ENCODE results near the gene VARS1.
"Not testable (repeated sequence)": the region's sequence is repeated elsewhere in the genome, so short reads cannot be mapped to it uniquely, and the experiment has no call there.

Gene VARS1

GRCh38 chr6:31814677-31815024, 19.1 kb upstream of the VARS1 start:
- peaks cover 6 to 8% of the 10 kb centered on the region in 2 experiments for H3K4me1 ChIP-seq (ENCODE audit: control insufficient read depth in 1 of 2, insufficient read depth in 2 of 2, low read length in 2 of 2)
- H3K79me2 ChIP-seq (ENCODE audit: control insufficient read depth, insufficient read depth, low read length, poor library complexity) = no peaks in the 10 kb centered on the region
- H2BK12ac ChIP-seq (ENCODE audit: low read length) = no peak overlapping the region

GRCh38 chr6:31813465-31813849, 17.9 kb upstream of the VARS1 start:
- H3K9me3 ChIP-seq (ENCODE audit: insufficient read depth, low read depth, low read length) = peaks cover 1% of the 10 kb centered on the region
- H4K91ac ChIP-seq (ENCODE audit: low read depth, low read length) = peak overlapping the region; percentile 35
- H3K23ac ChIP-seq (ENCODE audit: low read length) = no peak overlapping the region
- H3K4me3 ChIP-seq (ENCODE audit: low read depth, low read length) = no peak overlapping the region
- peaks cover 6 to 8% of the 10 kb centered on the region in 2 experiments for H3K4me1 ChIP-seq (ENCODE audit: control insufficient read depth in 1 of 2, insufficient read depth in 2 of 2, low read length in 2 of 2)
- H3K4me2 ChIP-seq (ENCODE audit: low read length) = peak overlapping the region; percentile 41
- H3K27me3 ChIP-seq (ENCODE audit: insufficient read depth, low read length) = no peaks in the 10 kb centered on the region
- H3K14ac ChIP-seq (ENCODE audit: low read length) = no peak overlapping the region
- H2BK12ac ChIP-seq (ENCODE audit: low read length) = no peak overlapping the region
- H3K36me3 ChIP-seq (ENCODE audit: control insufficient read depth in 1 of 2, insufficient read depth in 2 of 2, low read length in 2 of 2) = no peaks in the 10 kb centered on the region
- H3K9ac ChIP-seq (ENCODE audit: low read length) = no peak overlapping the region
- H4K12ac ChIP-seq (ENCODE audit: low read depth, low read length) = no peak overlapping the region
- H2AK5ac ChIP-seq (ENCODE audit: low read length) = no peak overlapping the region
- no peak overlapping the region for H3K4ac ChIP-seq (ENCODE audit: low read depth, low read length)
- H3K79me2 ChIP-seq (ENCODE audit: control insufficient read depth, insufficient read depth, low read length, poor library complexity) = no peaks in the 10 kb centered on the region
- H3K79me1 ChIP-seq (ENCODE audit: low read length) = peaks cover 9% of the 10 kb centered on the region
- no CpG with 5 or more reads among the region's 7 CpGs for WGBS (ENCODE audit: extremely low coverage, insufficient coverage, insufficient read length)
- no peak for DNase-seq
- H2BK5ac ChIP-seq (ENCODE audit: low read depth, low read length, poor library complexity) = no peak overlapping the region
- no peak overlapping the region for H2BK120ac ChIP-seq (ENCODE audit: insufficient read depth, low read length, poor library complexity)
- peak overlapping the region; percentile 4 for H4K8ac ChIP-seq (ENCODE audit: low read depth, low read length)
- H2AFZ ChIP-seq (ENCODE audit: insufficient read depth, low read length, poor library complexity) = no peak overlapping the region
- peak overlapping the region; percentile 68 for H3K27ac ChIP-seq (ENCODE audit: low read depth, low read length)
- H3K18ac ChIP-seq (ENCODE audit: low read length) = no peak overlapping the region

More at GRCh38 chr6:31814677-31815024, 19.1 kb upstream of the VARS1 start:
- Histone ChIP-seq H3K14ac (ENCODE audit: low read length) (peak overlapping the region; percentile 55), H3K79me1 (ENCODE audit: low read length) (peaks cover 9% of the 10 kb centered on the region), H3K4me3 (ENCODE audit: low read depth, low read length) (peak overlapping the region; percentile 25), H2AFZ (ENCODE audit: insufficient read depth, low read length, poor library complexity) (no peak overlapping the region), H3K9ac (ENCODE audit: low read length) (peak overlapping the region; percentile 64), H2AK5ac (ENCODE audit: low read length) (no peak overlapping the region), H3K18ac (ENCODE audit: low read length) (peak overlapping the region; percentile 33), H3K4me2 (ENCODE audit: low read length) (peak overlapping the region; percentile 65), H3K27me3 (ENCODE audit: insufficient read depth, low read length) (no peaks in the 10 kb centered on the region), H4K91ac (ENCODE audit: low read depth, low read length) (peak overlapping the region; percentile 89), H3K23ac (ENCODE audit: low read length) (no peak overlapping the region), H3K9me3 (ENCODE audit: insufficient read depth, low read depth, low read length) (peaks cover 1% of the 10 kb centered on the region), H4K12ac (ENCODE audit: low read depth, low read length) (no peak overlapping the region), H2BK5ac (ENCODE audit: low read depth, low read length, poor library complexity) (peak overlapping the region; percentile 78), H3K27ac (ENCODE audit: low read depth, low read length) (peak overlapping the region; percentile 99), H4K8ac (ENCODE audit: low read depth, low read length) (peak overlapping the region; percentile 68), H2BK120ac (ENCODE audit: insufficient read depth, low read length, poor library complexity) (peak overlapping the region; percentile 36), H3K36me3 (ENCODE audit: control insufficient read depth in 1 of 2, insufficient read depth in 2 of 2, low read length in 2 of 2) (no peaks in the 10 kb centered on the region), H3K4ac (ENCODE audit: low read depth, low read length) (peak overlapping the region; percentile 16)
- no CpG with 5 or more reads among the region's 13 CpGs for WGBS (ENCODE audit: extremely low coverage, insufficient coverage, insufficient read length)
- peak; percentile 93 to 94 for DNase-seq

- Histone ChIP-seq H3K18ac (ENCODE audit: low read length) (no peak overlapping the region), H4K12ac (ENCODE audit: low read depth, low read length) (no peak overlapping the region), H3K79me1 (ENCODE audit: low read length) (peaks cover 10% of the 10 kb centered on the region), H3K27me3 (ENCODE audit: insufficient read depth, low read length) (no peaks in the 10 kb centered on the region), H4K91ac (ENCODE audit: low read depth, low read length) (no peak overlapping the region), H3K9ac (ENCODE audit: low read length) (no peak overlapping the region), H2AFZ (ENCODE audit: insufficient read depth, low read length, poor library complexity) (no peak overlapping the region), H4K8ac (ENCODE audit: low read depth, low read length) (no peak overlapping the region), H2AK5ac (ENCODE audit: low read length) (no peak overlapping the region), H3K4me3 (ENCODE audit: low read depth, low read length) (no peak overlapping the region), H3K14ac (ENCODE audit: low read length) (no peak overlapping the region), H3K27ac (ENCODE audit: low read depth, low read length) (no peak overlapping the region), H3K9me3 (ENCODE audit: insufficient read depth, low read depth, low read length) (peaks cover 1% of the 10 kb centered on the region), H2BK5ac (ENCODE audit: low read depth, low read length, poor library complexity) (no peak overlapping the region), H3K4me1 (ENCODE audit: control insufficient read depth in 1 of 2, insufficient read depth in 2 of 2, low read length in 2 of 2) (peaks cover 0 to 3% of the 10 kb centered on the region in 2 experiments), H3K4ac (ENCODE audit: low read depth, low read length) (no peak overlapping the region), H3K79me2 (ENCODE audit: control insufficient read depth, insufficient read depth, low read length, poor library complexity) (peaks cover under 1% of the 10 kb centered on the region), H3K36me3 (ENCODE audit: control insufficient read depth in 1 of 2, insufficient read depth in 2 of 2, low read length in 2 of 2) (no peaks in the 10 kb centered on the region), H3K4me2 (ENCODE audit: low read length) (no peak overlapping the region), H3K23ac (ENCODE audit: low read length) (no peak overlapping the region), H2BK12ac (ENCODE audit: low read length) (no peak overlapping the region), H2BK120ac (ENCODE audit: insufficient read depth, low read length, poor library complexity) (no peak overlapping the region)
- DNase-seq = no peak
- no CpG with 5 or more reads among the region's 12 CpGs for WGBS (ENCODE audit: extremely low coverage, insufficient coverage, insufficient read length)
Observed at GRCh38 chr6:31811645-31812044, 16.1 kb upstream of the VARS1 start.

GRCh38 chr6:31808599-31808998, 13.0 kb upstream of the VARS1 start:
- not testable (repeated sequence) for H4K91ac ChIP-seq (ENCODE audit: low read depth, low read length); H3K36me3 ChIP-seq (ENCODE audit: control insufficient read depth in 1 of 2, insufficient read depth in 2 of 2, low read length in 2 of 2); H2BK5ac ChIP-seq (ENCODE audit: low read depth, low read length, poor library complexity); H3K18ac ChIP-seq (ENCODE audit: low read length); DNase-seq; H3K27ac ChIP-seq (ENCODE audit: low read depth, low read length); H3K4me3 ChIP-seq (ENCODE audit: low read depth, low read length); H3K4ac ChIP-seq (ENCODE audit: low read depth, low read length); H3K9me3 ChIP-seq (ENCODE audit: insufficient read depth, low read depth, low read length); H3K14ac ChIP-seq (ENCODE audit: low read length); H3K79me2 ChIP-seq (ENCODE audit: control insufficient read depth, insufficient read depth, low read length, poor library complexity); H3K79me1 ChIP-seq (ENCODE audit: low read length); H3K9ac ChIP-seq (ENCODE audit: low read length); H2BK12ac ChIP-seq (ENCODE audit: low read length); H3K4me2 ChIP-seq (ENCODE audit: low read length); H4K12ac ChIP-seq (ENCODE audit: low read depth, low read length); H2BK120ac ChIP-seq (ENCODE audit: insufficient read depth, low read length, poor library complexity); H2AK5ac ChIP-seq (ENCODE audit: low read length); H3K27me3 ChIP-seq (ENCODE audit: insufficient read depth, low read length); H4K8ac ChIP-seq (ENCODE audit: low read depth, low read length); H2AFZ ChIP-seq (ENCODE audit: insufficient read depth, low read length, poor library complexity); H3K23ac ChIP-seq (ENCODE audit: low read length); H3K4me1 ChIP-seq (ENCODE audit: control insufficient read depth in 1 of 2, insufficient read depth in 2 of 2, low read length in 2 of 2)
- WGBS (ENCODE audit: extremely low coverage, insufficient coverage, insufficient read length) = no CpG with 5 or more reads among the region's 10 CpGs

Data from trophoblast cell (in vitro differentiated cells and primary cell).